Inferior parietal cortex (tissue), 1 donor: ENCODE data around the gene RCSD1.

Experiments
- DNase-seq: peaks from one replicate; pipeline ENCODE4 v3.0.0-alpha.2; 2016; ENCODE audit errors: extremely low spot score

Gene RCSD1

GRCh38 chr1:167668108-167668507, 38.1 kb downstream of the RCSD1 start:
- DNase-seq: no peak

- no peak for DNase-seq
These were observed 39.4 kb downstream of the RCSD1 start for GRCh38 chr1:167669209-167670124.

GRCh38 chr1:167670563-167670962, 40.5 kb downstream of the RCSD1 start:
- no peak for DNase-seq

DNA sequence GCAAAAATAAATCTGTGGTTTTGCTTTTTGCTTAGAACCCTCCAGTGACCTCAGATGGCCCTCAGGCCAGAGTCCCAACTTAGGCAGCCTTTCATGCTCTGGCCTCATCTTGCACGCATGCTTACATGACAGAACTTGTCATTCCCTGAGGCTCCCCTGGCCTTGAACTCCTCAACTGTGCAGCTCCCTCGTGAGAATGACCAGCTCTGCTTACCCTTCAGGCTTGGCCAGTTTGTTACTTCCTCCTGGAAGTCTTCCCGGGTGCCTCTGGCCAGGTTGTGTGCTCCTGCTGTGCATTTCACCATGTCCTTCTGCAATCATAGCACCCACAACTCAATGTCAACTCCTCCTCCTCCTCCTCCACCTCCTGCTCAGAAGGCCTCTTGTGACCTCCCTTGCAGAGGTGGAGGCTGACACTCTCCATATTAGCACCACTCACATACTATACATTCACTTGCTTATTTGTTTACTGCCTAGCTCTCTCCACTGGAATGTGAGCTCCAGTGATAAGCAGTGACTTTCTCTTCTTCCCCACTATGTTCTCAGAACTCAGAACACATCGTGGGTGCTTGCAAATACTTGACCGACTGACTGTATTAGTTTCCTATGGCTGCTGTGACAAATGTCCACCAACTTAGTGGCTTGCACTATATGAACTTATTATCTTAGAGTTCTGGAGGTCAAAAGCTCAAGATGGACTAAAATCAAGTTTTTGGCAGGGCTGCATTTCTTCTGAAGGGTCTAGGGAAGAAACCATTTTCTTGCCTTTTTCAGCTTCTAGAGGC, 41.9 kb downstream of the RCSD1 start:
- DNase-seq: no peak

DNA sequence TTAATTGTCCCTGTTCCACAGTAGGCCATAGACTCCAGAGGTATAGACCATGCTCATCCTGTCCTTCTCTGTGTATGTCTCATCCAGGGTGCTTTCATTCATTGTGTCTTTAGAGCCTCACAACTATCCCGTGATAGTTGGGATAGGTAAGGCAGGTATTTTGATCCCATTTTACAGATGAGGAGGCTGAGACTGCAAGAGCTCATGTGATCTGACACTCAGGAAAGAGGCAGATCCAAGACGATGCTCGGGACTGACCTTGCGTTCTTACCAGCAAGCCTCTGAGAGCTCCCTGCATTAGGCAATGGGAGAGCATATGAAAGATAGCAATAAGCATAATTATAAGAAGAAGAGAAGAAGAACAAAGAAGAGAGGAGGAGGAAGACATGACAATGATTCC, 42.8 kb downstream of the RCSD1 start:
- DNase-seq: no peak

- no peak for DNase-seq
These were observed 43.2 kb downstream of the RCSD1 start for GRCh38 chr1:167673265-167673664.

- DNase-seq: no peak
These were observed 44.1 kb downstream of the RCSD1 start for GRCh38 chr1:167674156-167674555.

DNA sequence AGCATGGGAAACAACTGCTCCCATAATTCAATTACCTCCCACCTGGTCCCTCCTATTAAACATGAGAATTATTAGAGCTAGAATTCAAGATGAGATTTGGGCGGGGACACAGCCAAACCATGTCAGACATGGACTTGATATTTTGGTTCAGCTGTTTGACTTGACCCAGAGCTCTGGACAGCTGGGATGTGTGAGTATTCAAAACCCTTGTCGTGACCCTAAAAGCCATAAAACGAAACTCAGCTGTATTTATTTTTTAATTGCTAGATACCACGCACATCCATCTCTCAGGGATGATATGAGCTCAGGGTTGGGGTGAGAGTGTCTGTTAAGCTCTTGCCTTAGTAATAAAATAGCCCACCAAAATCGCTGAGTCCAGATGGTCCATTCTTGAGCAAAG, 45.4 kb downstream of the RCSD1 start:
- no peak for DNase-seq

DNA sequence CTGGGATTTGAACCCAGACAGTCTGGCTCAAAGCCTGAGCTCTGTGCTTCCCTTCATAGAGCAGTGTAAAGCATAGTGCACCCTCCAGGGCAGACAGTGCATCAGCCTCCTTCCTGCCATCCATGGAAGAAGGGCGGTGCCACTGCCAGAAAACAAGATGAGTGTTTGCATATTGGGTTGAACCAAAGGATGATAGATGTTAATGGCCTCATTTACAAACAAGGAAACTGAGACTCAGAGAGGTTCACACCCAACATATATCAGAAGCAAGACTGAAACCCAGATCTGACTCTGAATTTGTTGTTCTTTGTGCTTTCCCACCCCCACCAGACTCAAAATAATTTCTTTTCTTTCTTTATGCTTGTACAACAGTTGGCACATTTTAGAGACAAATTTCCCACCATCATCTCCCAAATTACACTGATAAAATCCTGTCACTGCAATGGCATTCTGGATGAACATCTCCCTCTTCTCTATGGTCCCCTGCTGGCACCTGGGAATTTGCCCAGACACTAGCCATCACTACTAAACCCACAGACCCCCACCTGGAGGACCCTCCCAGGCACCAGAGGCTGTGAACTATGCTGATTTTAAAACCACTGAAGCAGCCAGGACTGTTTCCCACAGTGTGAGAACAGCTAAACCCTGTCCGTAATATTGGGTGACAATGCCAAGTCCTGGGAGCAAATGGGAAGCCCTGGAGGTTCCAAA, 46.3 kb downstream of the RCSD1 start:
- no peak for DNase-seq

DNA sequence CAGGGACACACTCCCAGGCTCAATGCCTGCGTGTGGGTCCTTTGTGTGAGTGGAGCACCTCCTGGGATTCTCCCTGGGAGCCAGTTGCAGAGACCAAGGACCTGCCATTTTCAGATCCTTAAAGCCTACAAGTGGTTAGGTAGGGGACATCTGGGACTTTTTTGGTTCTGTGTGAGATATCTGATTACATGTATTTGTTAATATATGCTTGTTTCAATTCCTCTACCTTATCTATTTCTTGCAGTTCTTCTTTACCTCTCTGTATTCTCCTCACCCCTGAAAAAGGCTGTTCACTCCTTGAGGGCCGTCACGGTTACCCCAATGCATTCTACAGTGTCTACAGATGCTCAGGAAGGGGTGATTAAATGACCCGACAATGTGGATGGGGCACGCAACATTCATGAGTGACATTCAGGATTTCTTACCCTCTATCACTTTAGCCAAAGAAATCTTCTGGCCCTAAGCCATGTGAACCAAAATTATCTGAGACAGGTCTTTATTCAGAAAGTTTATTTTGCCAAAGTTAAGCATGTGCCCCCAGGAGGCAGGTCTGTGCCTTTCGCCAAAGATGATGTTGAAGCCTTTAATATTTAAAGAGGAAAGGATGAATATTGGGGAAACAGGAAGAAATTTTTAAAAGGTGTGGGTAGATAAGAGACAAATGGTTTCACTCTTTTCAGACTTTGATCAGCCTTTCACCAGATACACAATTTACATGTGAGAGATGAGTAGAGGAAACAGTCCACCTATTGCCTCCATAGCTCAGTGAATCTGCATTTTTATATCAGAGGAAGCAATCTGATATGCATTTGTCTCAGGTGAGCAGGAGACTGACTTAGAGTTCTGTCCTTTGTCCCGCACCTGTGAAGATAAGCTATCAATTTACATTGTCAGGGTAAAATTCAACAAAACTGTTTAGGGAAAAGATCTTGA, 47.1 kb downstream of the RCSD1 start:
- DNase-seq: no peak

GRCh38 chr1:167678422-167678821, 48.4 kb downstream of the RCSD1 start:
- DNase-seq: no peak

DNA sequence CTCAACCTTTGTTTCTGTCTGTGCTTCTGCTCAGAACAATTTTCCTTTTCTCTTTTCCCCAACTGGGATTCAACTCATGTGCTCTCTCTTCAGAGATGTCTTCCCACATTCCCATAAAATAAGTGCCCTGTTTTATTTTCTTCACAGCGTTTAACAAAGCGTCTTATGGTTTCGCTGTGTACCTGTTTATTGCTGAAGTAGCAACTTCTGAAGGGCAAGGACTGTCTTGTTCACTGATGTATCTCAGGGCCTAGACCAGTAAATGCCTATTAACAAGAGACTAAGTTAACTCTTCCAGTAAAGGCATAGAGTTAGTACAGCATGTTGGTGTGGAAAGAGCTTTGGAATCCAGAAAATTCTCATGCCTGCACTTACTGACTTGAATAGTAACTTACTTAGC, 48.8 kb downstream of the RCSD1 start:
- DNase-seq: no peak

GRCh38 chr1:167679714-167680113, 49.7 kb downstream of the RCSD1 start:
- DNase-seq: no peak

GRCh38 chr1:167681024-167681423, 51.0 kb downstream of the RCSD1 start:
- no peak for DNase-seq

DNA sequence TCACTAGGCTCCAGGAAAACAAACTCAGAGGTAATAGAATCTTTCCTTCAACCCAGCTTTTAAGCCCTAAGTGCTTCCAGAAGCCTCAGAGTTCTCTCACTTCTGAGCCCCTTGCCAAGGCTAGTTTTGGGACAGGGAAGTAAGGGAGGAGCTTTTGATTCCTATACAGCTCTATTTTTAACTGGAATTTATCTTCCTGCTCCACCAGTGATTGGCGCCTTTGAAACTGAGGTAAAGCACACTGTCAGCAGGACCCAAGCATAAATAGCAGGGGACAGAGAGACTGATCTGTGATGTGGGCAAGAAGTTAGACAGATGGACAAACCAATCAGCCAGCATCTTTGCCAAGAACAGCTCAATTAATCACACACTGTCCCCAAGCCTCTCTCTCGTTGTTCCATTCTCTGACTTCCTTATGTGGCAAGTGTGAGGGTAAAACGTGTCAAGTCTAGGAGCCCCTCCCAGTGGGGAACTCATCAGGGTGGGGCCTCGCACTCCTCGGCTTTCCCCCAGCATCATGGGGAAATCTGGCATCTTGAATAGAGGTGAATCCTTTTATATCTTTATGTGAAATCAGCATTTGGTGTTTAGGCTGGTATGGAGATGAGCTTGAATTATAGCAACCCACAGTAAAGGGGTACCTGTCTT, 51.5 kb downstream of the RCSD1 start:
- DNase-seq: no peak

GRCh38 chr1:167683226-167683625, 53.2 kb downstream of the RCSD1 start:
- DNase-seq: no peak

GRCh38 chr1:167683641-167684502, 53.8 kb downstream of the RCSD1 start:
- DNase-seq: no peak

DNA sequence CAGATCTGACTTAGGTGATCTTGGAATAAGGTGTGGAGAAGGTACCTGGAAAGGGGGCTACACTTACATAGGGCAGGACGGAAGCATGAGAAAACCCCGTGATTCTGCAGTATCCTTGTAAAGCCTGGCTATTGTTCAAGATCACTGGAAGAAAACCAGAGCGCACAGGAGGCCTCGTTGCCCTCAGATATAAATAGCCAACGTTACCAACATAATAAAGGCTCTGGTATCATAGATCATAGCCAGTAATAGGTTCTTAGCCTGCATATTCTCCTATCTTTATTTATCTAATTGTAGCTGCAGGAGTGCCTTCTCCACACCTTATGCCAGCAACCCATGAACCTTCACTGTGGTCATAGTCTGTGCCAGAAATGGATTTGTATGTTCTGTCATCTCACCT, 55.8 kb downstream of the RCSD1 start:
- no peak for DNase-seq

DNA sequence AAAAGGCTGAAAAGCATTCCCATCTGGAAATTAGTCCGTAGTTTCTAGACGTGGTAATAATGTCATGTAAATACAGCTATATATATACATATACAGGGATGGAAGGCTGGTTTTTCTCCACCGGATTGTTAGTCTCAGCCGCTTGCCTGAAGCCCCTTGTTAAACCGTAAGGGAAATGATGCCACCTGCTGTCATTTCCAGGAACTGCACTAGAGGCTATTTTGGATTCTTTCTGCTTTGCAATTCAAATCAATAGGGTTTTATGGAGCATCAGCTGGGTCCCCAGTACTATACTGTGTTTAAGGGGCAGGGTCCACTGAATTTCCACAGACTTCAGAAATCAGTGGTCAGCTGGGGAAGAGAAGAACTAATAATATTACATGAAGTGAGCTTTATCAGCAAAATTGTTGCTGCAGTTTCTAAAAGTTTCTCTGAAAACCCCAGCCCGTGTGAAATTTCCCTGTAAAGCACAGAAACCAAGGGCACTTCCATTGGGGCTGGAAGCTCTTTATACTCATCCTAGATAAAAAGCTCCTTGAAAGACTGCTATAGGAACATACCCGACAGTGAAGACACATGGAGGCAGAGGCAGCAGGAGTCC, 58.0 kb downstream of the RCSD1 start:
- DNase-seq: peak; percentile 98
